AG04450 (cell line): ENCODE results near the gene ARL6IP1. TPM values are rescaled to one million over a fixed set of nuclear protein-coding genes. Genes with fewer than 3 reads are reported as not detected.

Experiments used
- CTCF ChIA-PET: fragments of 300-600, 350-600 bp; formaldehyde crosslinking; extraction: SDS; loops from one replicate; lab custom pipeline; 2022; ENCODE audit warnings: antibody characterized with exemption, inconsistent platforms; lab: Charles Lee
- POLR2A ChIA-PET: fragments of 350-600 bp; formaldehyde crosslinking; extraction: SDS; loops from one replicate; lab custom pipeline; 2021; ENCODE audit warnings: antibody characterized with exemption, inconsistent platforms; lab: Yijun Ruan, JAX
- DNase-seq: peaks from one replicate; pipeline ENCODE4 v3.0.0-alpha.2; 2011; ENCODE audit warnings: low read depth, low spot score
- H3K27ac ChIP-seq: one replicate; pipeline ENCODE4 v1.5.1; 2012; ENCODE audit warnings: low read depth, low read length, control low read depth
- H3K27me3 ChIP-seq: one replicate; pipeline ENCODE4 v1.6.0; 2012; ENCODE audit warnings: low read length; ENCODE audit not compliant: control insufficient read depth, insufficient read depth
- H3K4me3 ChIP-seq: 2 replicates; pipeline ENCODE4 v1.5.1; 2011; ENCODE audit warnings: mild to moderate bottlenecking, low read depth, low read length, control low read depth
- H3K9me3 ChIP-seq: 2 replicates; pipeline ENCODE4 v1.5.1; 2012; ENCODE audit warnings: low read length; ENCODE audit not compliant: control insufficient read depth, insufficient read depth
- polyA plus RNA-seq: library from polyadenylated mRNA; depleted of rRNA; stranded (reverse); fragments of >200 nt; gene quantifications from 2 replicates; pipeline ENCODE4 v1.2.3, GENCODE V29; 2011
- TF ChIP-seq, protein P1 (sequence below): IDR thresholded peaks from 2 replicates; pipeline ENCODE4 v1.5.1; 2011; ENCODE audit warnings: low read depth, low read length, control low read depth, inconsistent platforms

The ARL6IP1 gene
- polyA plus RNA-seq, 1 experiment = 155 TPM

DNA sequence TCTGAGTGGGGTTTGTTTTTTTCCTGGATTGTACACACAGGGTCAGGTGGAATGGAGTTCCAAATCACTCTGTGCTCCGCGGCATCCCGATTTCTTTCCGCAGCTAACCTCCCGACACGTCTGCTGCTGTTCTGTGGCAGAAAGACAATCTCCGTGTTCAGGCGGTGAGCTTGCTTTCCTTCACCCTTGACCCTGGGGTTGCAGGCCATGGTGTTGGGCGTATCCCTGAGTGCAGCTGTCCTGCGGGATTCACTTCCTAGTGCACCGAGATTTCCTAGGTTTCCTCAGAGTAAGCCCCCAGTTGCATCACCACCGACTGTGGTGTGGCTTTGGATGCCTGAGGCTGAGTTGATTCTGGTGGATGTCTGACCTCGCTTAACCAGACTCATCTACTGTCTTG, 7.8 kb upstream of the ARL6IP1 start:
- DNase-seq = no peak
- ChIA-PET CTCF (interaction anchor here (1.1 to 2.9 kb wide), 2 partner anchors 8 to 11 kb away, joined by 3 to 17 read pairs; partner anchors contain the start of gene ARL6IP1), POLR2A (interaction anchor here (2.1 kb wide), 1 partner anchor 8 kb away, joined by 9 read pairs; the partner anchor contains the start of gene ARL6IP1)
- Histone ChIP-seq H3K27me3 (no peaks in the 10 kb centered on the region), H3K4me3 (no peak overlapping the region), H3K27ac (no peak overlapping the region), H3K9me3 (no peaks in the 10 kb centered on the region)
- TF ChIP-seq, protein P1, sequence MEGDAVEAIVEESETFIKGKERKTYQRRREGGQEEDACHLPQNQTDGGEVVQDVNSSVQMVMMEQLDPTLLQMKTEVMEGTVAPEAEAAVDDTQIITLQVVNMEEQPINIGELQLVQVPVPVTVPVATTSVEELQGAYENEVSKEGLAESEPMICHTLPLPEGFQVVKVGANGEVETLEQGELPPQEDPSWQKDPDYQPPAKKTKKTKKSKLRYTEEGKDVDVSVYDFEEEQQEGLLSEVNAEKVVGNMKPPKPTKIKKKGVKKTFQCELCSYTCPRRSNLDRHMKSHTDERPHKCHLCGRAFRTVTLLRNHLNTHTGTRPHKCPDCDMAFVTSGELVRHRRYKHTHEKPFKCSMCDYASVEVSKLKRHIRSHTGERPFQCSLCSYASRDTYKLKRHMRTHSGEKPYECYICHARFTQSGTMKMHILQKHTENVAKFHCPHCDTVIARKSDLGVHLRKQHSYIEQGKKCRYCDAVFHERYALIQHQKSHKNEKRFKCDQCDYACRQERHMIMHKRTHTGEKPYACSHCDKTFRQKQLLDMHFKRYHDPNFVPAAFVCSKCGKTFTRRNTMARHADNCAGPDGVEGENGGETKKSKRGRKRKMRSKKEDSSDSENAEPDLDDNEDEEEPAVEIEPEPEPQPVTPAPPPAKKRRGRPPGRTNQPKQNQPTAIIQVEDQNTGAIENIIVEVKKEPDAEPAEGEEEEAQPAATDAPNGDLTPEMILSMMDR = no peak

- POLR2A ChIA-PET = interaction anchor here (0.6 to 2.4 kb wide), 4 partner anchors 15 to 74 kb away, joined by 3 to 12 read pairs (median 5); partner anchors contain the start of gene RPS15A
- TF ChIP-seq, protein P1 = no peak
- peaks cover 4% of the 10 kb centered on the region; the same call in 1 of the 2 replicates for H3K9me3 ChIP-seq
- no peak for DNase-seq
- H3K4me3 ChIP-seq = no peak overlapping the region
- CTCF ChIA-PET = interaction anchor here (1.4 kb wide), 1 partner anchor 31 kb away, joined by 4 read pairs; no protein-coding TSS in a partner anchor
- no peaks in the 10 kb centered on the region for H3K27me3 ChIP-seq
- no peak overlapping the region for H3K27ac ChIP-seq
Observed at GRCh38 chr16:18805257-18805773, 4.0 kb upstream of the ARL6IP1 start.

DNA sequence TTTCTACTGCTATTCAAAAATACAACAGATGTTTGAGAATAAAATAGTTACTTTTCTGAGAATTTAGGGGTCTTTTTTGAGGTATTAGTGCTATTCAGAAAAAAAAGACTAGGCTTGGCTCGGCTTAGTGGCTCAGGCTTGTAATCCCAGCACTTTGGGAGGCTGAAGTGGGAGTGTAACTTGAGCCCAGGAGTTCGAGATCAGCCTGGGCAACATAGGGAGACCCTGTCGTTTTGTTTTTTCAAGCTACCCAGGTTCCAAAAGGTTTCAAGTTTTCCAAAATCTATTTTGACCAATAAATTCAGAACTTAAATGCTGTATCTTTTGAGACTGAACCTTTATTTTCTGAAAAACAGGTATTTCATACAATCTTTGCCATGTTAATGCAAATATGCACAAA, 3.2 kb upstream of the ARL6IP1 start:
- no peak overlapping the region for H3K4me3 ChIP-seq
- H3K27me3 ChIP-seq = no peaks in the 10 kb centered on the region
- H3K9me3 ChIP-seq = peaks cover 4% of the 10 kb centered on the region; the same call in 1 of the 2 replicates
- ChIA-PET CTCF (interaction anchor here (0.6 to 1.8 kb wide), 5 partner anchors 19 to 179 kb away, joined by 3 to 10 read pairs (median 4); no protein-coding TSS in a partner anchor), POLR2A (interaction anchor here (0.6 to 2.4 kb wide), 4 partner anchors 15 to 75 kb away, joined by 3 to 12 read pairs (median 5); partner anchors contain the start of gene RPS15A)
- DNase-seq = no peak
- H3K27ac ChIP-seq = no peak overlapping the region
- TF ChIP-seq, protein P1 = no peak

DNA sequence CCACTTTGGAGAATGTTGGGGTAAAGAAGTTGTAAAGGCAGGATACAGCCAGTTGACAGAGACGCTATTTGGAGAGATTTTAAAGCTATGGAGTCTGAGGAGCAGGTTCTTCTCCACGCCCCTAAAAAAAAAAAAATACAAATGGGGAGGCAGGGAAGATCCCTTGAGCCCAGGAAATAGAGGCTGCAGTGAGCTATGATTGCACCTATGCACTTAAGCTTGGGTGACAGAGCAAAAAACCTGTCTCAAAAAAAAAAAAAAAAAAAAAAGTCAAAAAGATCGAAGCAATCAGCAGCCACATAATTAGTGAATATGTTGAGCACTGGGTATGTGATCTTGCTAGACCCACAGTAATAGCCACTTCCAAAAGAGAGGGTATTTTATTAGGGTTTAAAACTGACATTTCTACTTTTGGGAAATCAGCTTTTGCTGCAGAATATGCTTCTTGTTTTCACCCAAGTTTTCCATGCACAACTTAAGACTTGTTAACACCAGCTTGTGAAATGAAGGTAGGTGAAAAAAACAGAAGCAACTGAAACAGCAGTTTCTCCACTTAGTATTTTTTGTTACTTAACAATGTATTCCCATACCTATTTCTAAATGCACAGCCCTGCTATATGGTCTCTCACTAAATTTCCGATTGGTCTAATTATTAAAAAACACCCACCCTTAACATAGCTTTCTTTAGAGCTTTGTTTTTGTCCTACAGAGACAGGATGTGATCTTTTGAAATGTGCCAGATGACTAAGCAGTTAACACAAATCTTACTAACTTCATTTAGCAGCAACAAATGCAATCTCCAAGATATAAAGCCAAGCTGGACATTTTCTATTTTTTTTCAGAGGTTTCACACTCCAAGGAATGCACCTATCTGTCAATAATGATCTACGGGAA, 2.5 kb upstream of the ARL6IP1 start:
- Histone ChIP-seq H3K27me3 (no peaks in the 10 kb centered on the region), H3K27ac (peak overlapping the region; percentile 0), H3K9me3 (peaks cover 4% of the 10 kb centered on the region; the same call in 1 of the 2 replicates), H3K4me3 (no peak overlapping the region)
- TF ChIP-seq, protein P1 = no peak
- ChIA-PET CTCF (interaction anchor here (0.5 to 2.7 kb wide), 9 partner anchors 11 to 180 kb away, joined by 3 to 10 read pairs (median 4); no protein-coding TSS in a partner anchor), POLR2A (interaction anchor here (0.6 to 2.4 kb wide), 4 partner anchors 9 to 1429 kb away, joined by 3 to 14 read pairs (median 8); partner anchors contain the start of gene RPS15A)
- DNase-seq = no peak
